ENCODE data around the gene UACA. TPM values are rescaled to one million over a fixed set of nuclear protein-coding genes. Genes with fewer than 3 reads are reported as not detected.

The UACA gene
- total and polyA plus RNA-seq, 2 of the 8 experiments (the other 6 are each of a cell fraction or from before 2014, with no cell fraction given): 28.6 to 38.9 TPM

- TF ChIP-seq CHD7 (IDR thresholded peaks at IDR 0.05; ENCODE audit: insufficient replicate concordance, low read length) (no peak), POU5F1 (IDR thresholded peaks at IDR 0.05; ENCODE audit: low read depth, low read length) (no peak), HDAC6 (IDR thresholded peaks at IDR 0.05; ENCODE audit: low read depth, low read length) (no peak), RBBP5 (IDR thresholded peaks at IDR 0.05; ENCODE audit: borderline replicate concordance, low read depth, low read length) (no peak), TEAD4 (IDR thresholded peaks at IDR 0.05; ENCODE audit: low read depth, low read length) (no peak), CBX8 (IDR thresholded peaks at IDR 0.05; ENCODE audit: borderline replicate concordance, low read depth, low read length) (no peak)
Observed at GRCh38 chr15:70714015-70714414, 49.3 kb downstream of the UACA start (continued).
